HG03025 (cell line): ENCODE measurements around the gene MPHOSPH9.
A peak's percentile ranks its signal among the peaks of the same experiment; 100 is the strongest.

ENCODE experiments used
- ATAC-seq: cut with Tn5 transposase; IDR thresholded peaks from one replicate; pipeline ENCODE4 v1.9.1; 2021; ENCODE audit warnings: mild to moderate bottlenecking, moderate library complexity; ENCODE audit not compliant: unreplicated experiment, low FRiP score

The MPHOSPH9 gene

GRCh38 chr12:123232807-123233504 is at the start of gene MPHOSPH9, which contains the start of gene MTRFR:
MPHOSPH9 (minus strand) TSS chr12:123233141; CDS start chr12:123230364, 2,777 bp downstream.
MTRFR (plus strand) TSS chr12:123233436; CDS start chr12:123253675, 20,239 bp downstream.
- ATAC-seq, result peak; percentile 79

- no peak for ATAC-seq
These were observed 49.2 kb upstream of the MPHOSPH9 start for GRCh38 chr12:123282111-123282510.

- no peak for ATAC-seq
These were observed 48.0 kb upstream of the MPHOSPH9 start for GRCh38 chr12:123280971-123281370.

- no peak for ATAC-seq
These were observed 45.2 kb upstream of the MPHOSPH9 start for GRCh38 chr12:123278101-123278627.

- ATAC-seq, result no peak
These were observed 40.2 kb upstream of the MPHOSPH9 start for GRCh38 chr12:123273166-123273565.

- ATAC-seq, result peak; percentile 55
These were observed 38.2 kb upstream of the MPHOSPH9 start for GRCh38 chr12:123271001-123271668.

- peak; percentile 19 for ATAC-seq
These were observed 37.5 kb upstream of the MPHOSPH9 start for GRCh38 chr12:123270214-123271000.

GRCh38 chr12:123269896-123270213 is 36.9 kb upstream of the MPHOSPH9 start:
- no peak for ATAC-seq

GRCh38 chr12:123269395-123269892 is 36.5 kb upstream of the MPHOSPH9 start:
- no peak for ATAC-seq

GRCh38 chr12:123268850-123269249 is 35.9 kb upstream of the MPHOSPH9 start:
- no peak for ATAC-seq

- ATAC-seq, result no peak
These were observed 35.3 kb upstream of the MPHOSPH9 start for GRCh38 chr12:123267991-123268843.

- no peak for ATAC-seq
These were observed 34.5 kb upstream of the MPHOSPH9 start for GRCh38 chr12:123267335-123267920.

GRCh38 chr12:123266679-123267277 is 33.8 kb upstream of the MPHOSPH9 start:
- ATAC-seq, result no peak

- no peak for ATAC-seq
These were observed 33.1 kb upstream of the MPHOSPH9 start for GRCh38 chr12:123265851-123266678.

GRCh38 chr12:123264642-123265041 is 31.7 kb upstream of the MPHOSPH9 start:
- ATAC-seq, result no peak

- no peak for ATAC-seq
These were observed 30.4 kb upstream of the MPHOSPH9 start for GRCh38 chr12:123263196-123263817.

GRCh38 chr12:123261196-123261595 is 28.3 kb upstream of the MPHOSPH9 start:
- no peak for ATAC-seq

- no peak for ATAC-seq
These were observed 27.1 kb upstream of the MPHOSPH9 start for GRCh38 chr12:123260081-123260480.
